Measurements from ENCODE around the gene CRX.

GRCh38 chr19:47853003-47853402 is 31.3 kb downstream of the CRX start:
- TF ChIP-seq ZNF530 (CRISPR knock-in tag; IDR thresholded peaks at IDR 0.05; ENCODE audit: low read depth) (no peak), CTCF (CRISPR knock-in tag; IDR thresholded peaks at IDR 0.05) (no peak), POLR2A (IDR thresholded peaks at IDR 0.05; ENCODE audit: insufficient read depth in 1 of 2, low read depth in 2 of 2, low read length in 2 of 2) (no peak), NFE2L1 (CRISPR knock-in tag; IDR thresholded peaks at IDR 0.05; ENCODE audit: borderline replicate concordance) (no peak), ZNF780A (CRISPR knock-in tag; IDR thresholded peaks at IDR 0.05) (no peak)

All from HepG2 (cell line).